ENCODE measurements around the gene BRD7.

DNA sequence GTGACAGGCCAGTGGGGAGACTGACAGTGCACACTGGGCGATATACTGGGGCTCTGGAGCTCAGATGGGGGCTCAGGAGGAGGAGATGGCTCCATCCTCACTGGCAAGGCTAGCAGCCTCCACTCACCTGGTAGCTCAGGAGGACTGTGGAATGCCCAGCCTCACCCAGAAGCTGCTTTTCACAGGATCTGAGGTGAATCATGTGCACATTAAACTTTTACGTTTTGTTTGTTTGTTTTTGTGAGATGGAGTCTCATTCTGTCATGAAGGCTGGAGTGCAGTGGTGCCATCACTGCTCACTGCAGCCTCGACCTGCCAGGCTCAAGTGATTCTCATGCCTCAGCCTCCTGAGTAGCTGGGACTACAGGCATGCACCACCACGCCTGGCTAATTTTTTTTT is 73.8 kb downstream of the BRD7 start:
- no peak for TF ChIP-seq POLR2A (IDR thresholded peaks at IDR 0.05)
- TF ChIP-seq, protein P1, sequence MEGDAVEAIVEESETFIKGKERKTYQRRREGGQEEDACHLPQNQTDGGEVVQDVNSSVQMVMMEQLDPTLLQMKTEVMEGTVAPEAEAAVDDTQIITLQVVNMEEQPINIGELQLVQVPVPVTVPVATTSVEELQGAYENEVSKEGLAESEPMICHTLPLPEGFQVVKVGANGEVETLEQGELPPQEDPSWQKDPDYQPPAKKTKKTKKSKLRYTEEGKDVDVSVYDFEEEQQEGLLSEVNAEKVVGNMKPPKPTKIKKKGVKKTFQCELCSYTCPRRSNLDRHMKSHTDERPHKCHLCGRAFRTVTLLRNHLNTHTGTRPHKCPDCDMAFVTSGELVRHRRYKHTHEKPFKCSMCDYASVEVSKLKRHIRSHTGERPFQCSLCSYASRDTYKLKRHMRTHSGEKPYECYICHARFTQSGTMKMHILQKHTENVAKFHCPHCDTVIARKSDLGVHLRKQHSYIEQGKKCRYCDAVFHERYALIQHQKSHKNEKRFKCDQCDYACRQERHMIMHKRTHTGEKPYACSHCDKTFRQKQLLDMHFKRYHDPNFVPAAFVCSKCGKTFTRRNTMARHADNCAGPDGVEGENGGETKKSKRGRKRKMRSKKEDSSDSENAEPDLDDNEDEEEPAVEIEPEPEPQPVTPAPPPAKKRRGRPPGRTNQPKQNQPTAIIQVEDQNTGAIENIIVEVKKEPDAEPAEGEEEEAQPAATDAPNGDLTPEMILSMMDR (IDR thresholded peaks at IDR 0.05) = no peak
- no peak for TF ChIP-seq POLR2AphosphoS5 (IDR thresholded peaks at IDR 0.05)
- no peak for TF ChIP-seq EP300 (IDR thresholded peaks at IDR 0.05)
